GM12864 (cell line): ENCODE data around the gene SPARC.

ENCODE experiments used
- DNase-seq: peaks from one replicate; pipeline ENCODE4 v3.0.0-alpha.2; 2011; ENCODE audit warnings: low read depth
- H3K4me3 ChIP-seq: 2 replicates; pipeline ENCODE4 v1.5.1; 2011; ENCODE audit warnings: mild to moderate bottlenecking, low read depth, low read length, control low read depth
- TF ChIP-seq, protein P1 (sequence below): IDR thresholded peaks from 2 replicates; pipeline ENCODE4 v1.5.1; 2011; ENCODE audit warnings: low read depth, mild to moderate bottlenecking, moderate library complexity, low read length, control low read depth, inconsistent platforms; ENCODE audit errors: missing control alignments

SPARC gene

DNA sequence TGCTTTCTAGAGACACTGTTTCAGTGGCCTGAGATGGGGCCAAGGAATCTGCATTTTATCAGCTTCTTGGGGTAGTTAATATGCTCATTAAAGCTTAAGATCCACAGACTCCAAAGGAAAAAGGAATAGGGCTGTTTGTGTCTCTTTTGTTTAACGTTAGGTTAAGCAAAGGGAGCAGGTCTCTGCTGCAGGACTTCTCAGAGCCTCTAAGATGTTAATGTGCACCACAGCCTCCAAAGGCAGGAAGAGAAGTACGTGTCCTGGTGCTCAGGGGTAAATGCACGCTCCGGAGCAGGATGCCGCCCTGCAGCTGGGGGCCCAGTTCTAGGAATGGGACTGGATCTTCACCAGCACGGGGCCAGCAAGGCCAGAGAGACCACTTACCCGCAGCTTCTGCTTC lies 19.6 kb downstream of the SPARC start:
- TF ChIP-seq, protein P1, sequence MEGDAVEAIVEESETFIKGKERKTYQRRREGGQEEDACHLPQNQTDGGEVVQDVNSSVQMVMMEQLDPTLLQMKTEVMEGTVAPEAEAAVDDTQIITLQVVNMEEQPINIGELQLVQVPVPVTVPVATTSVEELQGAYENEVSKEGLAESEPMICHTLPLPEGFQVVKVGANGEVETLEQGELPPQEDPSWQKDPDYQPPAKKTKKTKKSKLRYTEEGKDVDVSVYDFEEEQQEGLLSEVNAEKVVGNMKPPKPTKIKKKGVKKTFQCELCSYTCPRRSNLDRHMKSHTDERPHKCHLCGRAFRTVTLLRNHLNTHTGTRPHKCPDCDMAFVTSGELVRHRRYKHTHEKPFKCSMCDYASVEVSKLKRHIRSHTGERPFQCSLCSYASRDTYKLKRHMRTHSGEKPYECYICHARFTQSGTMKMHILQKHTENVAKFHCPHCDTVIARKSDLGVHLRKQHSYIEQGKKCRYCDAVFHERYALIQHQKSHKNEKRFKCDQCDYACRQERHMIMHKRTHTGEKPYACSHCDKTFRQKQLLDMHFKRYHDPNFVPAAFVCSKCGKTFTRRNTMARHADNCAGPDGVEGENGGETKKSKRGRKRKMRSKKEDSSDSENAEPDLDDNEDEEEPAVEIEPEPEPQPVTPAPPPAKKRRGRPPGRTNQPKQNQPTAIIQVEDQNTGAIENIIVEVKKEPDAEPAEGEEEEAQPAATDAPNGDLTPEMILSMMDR: no peak
- no peak overlapping the region for H3K4me3 ChIP-seq
- no peak for DNase-seq

DNA sequence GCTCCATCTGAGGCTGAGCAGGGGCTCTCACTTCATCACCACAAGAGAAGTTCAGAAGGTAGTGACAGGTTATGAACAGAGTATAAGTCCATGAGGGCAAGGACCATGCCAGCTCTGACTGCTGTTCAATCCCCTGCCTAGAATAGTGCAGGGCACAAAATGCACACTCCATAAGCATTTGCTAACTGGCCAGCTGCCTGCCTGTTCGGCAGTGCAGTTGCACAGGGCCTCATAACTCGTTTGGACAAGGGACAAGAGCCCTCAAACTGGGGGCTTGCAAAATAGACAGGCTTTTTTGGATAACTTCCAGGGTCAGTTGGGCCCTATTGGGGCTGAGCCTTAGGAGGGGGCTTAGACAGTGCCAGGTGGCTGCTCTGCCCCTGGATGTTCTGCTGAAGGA lies 21.1 kb downstream of the SPARC start:
- TF ChIP-seq, protein P1: no peak
- DNase-seq: no peak
- H3K4me3 ChIP-seq: no peak overlapping the region

DNA sequence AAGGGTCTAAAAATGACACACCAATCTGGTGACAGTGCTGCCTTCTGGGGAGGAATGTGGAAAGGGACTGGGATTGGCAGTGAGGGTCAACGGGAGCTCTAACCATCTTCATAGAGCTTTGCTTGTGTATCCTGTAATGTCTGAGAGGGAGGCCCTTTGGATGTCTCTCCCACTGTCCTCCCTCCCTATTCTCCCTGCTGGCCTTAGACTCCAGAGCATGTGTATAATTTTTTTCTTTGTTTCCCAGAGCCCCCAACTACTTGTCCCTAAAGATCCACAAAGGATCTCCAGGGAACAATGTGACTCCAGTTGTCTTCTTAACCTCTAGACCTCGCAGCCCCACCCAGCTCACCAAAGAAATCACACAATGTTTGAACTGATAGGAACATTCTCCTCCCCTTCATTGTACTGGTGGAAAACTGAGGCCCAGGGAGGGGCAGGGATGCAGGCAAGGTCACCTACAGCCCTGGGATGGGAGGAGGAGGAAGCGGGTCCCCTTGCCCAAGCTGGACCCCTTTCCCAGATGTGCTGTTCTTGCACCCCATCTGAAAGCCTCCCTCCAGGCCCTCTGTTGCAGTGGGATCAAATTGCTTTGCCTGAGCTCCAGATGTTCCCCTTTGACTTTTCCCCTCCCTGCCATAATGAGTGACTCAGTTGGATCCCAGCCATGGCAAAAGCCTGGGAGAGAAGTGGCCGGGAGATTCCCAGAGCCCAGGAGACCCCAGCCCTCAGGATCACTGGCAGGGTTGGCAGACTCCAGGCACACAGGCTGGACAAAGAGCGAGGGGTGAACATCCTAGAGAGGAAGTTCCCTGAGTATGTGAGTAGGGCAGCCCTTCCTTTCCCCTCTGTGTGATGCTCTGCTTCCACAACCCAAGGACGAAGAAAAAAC lies 21.8 kb downstream of the SPARC start:
- DNase-seq: no peak
- no peak overlapping the region for H3K4me3 ChIP-seq
- TF ChIP-seq, protein P1: no peak

DNA sequence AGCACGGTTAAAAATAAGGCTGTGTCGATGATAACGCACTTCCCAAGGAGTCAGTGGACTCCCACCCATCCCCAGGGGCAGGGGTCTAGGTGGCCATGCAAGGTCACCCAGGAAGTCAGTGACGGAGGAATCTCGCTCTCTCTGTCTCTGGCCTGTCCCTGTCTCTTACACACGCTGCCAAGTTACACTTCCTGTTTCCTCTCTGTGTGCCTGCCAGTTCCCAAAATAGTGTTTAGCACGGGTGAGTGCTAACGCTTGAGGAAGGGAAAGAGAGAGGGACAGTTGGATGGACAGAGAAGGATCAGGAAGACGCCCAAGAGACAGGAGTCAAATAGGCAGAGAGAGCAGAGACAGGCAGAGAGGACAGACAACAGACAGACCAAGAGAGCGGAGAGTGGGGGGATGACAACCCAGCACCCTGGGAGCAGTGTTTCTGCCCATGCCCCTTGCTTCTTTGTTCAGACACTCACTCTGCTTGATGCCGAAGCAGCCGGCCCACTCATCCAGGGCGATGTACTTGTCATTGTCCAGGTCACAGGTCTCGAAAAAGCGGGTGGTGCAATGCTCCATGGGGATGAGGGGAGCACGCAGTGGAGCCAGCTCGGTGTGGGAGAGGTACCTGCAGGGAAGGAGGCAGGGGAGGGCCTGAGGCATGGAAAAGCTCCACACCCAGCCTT lies 23.0 kb downstream of the SPARC start:
- TF ChIP-seq, protein P1: no peak
- H3K4me3 ChIP-seq: peak overlapping the region; percentile 8; the same call in 1 of the 2 replicates
- DNase-seq: no peak

DNA sequence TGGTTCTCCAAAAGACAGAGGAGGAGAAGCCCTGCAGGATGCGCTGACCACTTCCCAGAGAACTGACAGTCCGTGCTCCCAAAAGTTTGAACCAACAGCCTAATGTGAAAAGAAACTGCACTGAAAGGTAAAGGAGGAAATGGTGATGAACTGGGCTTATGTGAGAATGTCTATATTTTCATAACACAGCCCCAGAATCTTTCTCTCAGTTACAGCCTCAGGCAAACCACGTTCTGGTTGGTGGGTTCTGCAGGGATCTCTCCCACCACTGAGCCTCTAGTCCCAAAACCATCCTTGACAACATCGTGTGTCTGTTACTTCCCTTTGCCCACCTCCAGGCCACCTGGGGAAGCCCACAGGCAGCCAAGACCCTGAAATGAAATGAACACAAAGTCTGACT lies 23.9 kb downstream of the SPARC start:
- peak; percentile 57 for DNase-seq
- peak overlapping the region; percentile 28 for H3K4me3 ChIP-seq
- TF ChIP-seq, protein P1: no peak

DNA sequence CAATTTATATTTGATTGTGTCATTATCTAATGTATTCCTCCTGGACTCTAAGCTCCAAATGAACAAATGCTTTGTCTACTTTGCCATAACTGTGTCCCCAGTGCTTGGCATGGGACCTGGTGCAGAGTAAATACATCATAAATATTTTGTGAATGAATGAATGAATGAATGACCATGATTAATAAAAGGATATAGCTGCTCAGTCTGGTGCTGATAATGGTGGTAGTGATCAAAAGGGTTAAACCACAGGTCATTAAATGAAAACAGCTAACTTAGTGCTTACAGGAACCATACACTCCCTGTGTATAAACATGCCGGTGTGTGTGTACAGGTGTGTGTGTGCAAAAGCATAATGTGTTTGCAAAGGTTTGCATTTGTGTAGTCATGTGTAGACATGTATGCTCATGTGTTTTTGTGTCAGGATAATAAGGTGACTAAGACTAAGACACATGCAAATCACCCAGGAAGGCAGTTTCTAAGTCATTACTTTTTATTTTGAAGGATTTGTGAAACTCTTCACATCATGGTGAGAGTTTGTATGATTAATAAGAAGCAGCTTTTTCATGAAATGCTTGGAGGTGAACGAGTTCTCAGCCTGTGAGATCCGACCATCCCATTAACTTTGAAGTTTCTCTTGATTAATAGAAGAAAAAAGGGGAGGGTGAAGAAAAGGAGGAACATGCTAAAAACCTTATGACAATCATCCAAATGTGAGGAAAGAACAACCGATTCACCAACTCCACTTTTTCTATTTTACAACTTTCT lies 24.6 kb downstream of the SPARC start:
- peak overlapping the region; percentile 28; the same call in 1 of the 2 replicates for H3K4me3 ChIP-seq
- TF ChIP-seq, protein P1: no peak
- DNase-seq: peak; percentile 65
